GM12801 (cell line): ENCODE results near the gene COMT.

ENCODE experiments used
- TF ChIP-seq, protein P1 (sequence below): IDR thresholded peaks from one replicate; pipeline ENCODE4 v1.5.1; 2011; ENCODE audit warnings: control low read depth; ENCODE audit not compliant: insufficient read length; ENCODE audit errors: extremely low read depth

Gene COMT

DNA sequence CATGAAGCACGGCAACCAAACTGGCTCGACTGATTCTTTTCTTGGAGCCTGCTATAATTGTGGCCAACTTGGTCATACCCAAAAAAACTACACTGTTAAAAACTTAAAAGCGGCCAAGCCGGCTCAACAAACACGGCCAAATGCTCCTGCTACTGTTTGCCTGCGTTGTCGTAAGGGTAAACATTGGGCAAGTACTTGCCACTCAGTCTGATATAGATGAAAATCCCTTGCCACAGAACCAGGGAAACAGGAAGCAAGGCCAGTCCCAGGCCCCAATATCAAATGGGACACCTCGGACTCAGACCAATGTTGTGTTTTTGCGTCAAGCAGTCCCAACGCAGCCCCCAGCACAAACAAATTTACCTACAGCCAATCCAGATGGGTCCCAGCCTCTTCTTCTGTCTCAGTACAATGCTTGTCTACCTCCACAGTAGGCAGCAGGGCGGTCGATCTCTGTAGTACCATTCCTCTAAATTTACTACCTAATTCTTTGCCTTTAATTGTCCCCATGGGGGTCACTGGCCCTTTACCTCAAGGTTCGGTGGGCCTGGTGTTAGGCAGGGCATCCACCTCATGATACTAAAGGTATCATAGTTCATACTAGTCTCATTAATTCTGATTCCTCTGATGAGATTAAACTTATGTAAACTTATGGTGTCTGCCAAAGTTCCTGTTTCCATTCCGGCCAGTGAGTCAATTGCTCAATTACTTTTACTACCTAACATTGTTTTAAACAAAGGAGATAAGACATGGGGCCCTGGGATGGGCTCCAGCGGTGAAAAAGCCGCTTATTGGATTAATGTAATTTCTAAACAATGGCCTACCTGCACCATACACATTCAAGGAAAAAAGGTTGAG, 3.7 kb upstream of the COMT start:
- TF ChIP-seq, protein P1, sequence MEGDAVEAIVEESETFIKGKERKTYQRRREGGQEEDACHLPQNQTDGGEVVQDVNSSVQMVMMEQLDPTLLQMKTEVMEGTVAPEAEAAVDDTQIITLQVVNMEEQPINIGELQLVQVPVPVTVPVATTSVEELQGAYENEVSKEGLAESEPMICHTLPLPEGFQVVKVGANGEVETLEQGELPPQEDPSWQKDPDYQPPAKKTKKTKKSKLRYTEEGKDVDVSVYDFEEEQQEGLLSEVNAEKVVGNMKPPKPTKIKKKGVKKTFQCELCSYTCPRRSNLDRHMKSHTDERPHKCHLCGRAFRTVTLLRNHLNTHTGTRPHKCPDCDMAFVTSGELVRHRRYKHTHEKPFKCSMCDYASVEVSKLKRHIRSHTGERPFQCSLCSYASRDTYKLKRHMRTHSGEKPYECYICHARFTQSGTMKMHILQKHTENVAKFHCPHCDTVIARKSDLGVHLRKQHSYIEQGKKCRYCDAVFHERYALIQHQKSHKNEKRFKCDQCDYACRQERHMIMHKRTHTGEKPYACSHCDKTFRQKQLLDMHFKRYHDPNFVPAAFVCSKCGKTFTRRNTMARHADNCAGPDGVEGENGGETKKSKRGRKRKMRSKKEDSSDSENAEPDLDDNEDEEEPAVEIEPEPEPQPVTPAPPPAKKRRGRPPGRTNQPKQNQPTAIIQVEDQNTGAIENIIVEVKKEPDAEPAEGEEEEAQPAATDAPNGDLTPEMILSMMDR, result no peak

DNA sequence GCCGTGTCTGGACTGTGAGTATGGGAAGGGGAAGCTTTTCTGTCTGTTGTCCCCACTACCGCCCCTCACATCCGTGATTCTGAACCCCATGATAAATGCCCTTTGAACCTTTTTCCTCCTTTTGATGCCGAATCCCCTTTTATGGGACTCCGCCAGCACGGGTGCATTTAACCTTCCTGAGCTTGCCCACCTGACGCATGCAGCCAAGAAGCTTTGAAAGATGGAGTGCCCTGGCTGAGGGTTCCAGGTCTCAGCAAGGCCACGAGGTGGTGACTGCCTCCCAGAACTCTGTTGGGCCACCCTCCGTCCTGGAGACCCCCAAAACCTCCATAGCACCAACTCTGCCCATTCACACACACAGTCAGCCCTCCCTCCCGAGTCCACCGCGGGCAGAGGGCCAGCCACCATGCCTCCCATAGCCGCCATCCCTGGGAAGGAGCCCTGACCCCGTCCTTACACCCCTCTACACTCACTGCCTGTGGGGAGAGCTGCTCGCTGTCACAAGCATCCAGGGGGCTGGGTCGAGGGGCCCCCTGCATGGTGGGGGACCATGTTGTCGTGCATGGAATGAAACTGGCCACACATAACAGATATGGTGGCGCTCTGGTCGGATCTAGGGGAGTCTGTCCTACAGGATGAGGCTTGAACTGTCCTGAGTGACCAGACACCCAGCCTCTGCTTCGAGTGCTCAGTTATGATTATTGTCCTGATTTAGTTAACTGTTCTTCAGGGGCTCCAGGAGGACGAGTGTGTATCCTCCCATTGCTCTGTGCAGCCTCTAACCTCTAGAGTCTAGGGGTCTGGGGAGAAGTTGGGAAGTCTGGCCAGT, 822 bp upstream of the COMT start:
- TF ChIP-seq, protein P1, result no peak

DNA sequence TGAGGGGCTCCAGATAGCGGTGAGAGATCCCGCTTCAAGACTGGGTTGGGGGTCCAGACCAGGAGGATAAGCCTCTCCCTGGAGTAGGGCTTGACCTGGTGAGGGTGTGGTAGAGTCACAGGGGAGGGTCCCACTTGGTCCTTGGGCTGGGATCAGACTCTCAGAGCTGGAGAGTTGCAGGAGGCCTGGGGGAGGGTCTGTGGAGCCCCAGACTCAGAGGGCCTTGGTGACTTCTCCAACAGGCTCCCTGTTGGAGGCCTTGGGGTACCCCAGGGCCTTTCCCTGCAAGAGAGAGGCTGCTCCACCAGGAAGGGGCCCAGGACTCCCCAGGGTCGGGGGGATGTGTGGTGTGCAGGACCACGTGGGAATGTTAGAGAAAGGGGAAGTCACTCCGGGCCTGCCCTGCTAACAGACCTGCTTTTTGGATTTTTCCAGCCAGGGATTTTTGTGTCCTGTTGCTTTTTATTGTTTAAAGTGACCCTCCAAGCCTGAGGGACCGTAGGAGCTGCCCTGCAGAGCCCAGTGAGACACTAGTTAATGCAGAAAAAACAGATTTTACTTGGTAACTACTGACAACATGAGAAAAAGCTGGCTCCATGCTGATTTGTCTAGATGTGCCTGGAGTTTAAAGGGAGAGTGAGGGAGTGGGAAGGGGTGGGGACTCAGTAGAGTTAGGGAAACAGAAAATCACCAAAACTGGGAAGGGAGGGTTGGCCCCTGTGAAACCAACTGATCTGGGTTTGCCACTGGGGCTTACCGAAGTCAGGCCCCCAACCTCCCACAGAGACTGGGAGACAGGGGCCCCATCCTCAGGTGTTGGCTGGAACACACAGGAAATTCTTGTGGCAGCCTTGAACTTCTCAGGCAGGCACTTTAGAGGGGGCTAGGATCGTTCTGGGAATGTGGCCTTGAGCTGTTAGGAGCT, 847 bp downstream of the COMT start:
- TF ChIP-seq, protein P1, result no peak

DNA sequence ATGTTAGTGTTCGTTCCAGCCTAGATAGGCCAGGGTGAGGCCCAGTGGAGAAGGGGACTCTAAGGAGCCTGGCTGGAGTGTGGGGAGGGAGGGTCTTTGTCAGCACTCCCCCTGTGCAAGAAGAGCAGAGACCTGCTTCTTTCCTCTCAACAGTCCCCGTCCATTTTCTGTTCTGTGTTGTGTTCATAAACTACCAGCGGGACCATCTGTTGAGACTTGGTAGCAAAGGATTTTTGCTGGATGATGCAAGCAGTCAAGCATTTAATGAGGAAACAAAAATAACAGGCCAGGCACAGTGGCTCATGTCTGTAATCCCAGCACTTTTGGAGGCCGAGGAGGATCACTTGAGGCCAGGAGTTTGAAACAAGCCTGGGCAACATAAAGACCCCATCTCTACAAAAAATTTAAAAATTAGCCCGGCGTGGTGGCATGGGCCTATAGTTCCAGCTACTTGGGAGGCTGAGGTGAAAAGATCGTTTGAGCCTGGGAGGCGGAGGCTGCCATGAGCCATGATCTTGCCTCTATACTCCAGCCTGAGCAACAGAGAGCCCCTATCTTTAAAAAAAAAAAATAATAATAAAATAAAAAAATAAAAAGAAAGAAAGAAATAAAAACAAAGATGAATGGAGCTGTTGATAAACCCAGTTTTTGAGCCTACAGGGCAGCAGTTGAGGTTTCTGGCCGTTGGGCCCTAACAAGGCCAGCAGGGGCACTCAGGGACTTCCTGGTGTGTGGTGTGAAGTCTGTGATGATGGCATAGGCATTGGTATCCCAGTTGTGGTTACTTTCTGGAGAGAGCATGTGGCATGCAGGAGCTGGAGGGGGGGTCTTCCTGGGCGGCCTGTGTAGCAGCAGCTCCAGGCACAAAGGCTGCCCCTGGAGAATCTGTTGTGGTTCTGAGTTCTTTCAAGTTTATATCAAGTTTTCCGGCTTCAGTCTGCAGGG, 1.8 kb downstream of the COMT start:
- TF ChIP-seq, protein P1, result no peak

DNA sequence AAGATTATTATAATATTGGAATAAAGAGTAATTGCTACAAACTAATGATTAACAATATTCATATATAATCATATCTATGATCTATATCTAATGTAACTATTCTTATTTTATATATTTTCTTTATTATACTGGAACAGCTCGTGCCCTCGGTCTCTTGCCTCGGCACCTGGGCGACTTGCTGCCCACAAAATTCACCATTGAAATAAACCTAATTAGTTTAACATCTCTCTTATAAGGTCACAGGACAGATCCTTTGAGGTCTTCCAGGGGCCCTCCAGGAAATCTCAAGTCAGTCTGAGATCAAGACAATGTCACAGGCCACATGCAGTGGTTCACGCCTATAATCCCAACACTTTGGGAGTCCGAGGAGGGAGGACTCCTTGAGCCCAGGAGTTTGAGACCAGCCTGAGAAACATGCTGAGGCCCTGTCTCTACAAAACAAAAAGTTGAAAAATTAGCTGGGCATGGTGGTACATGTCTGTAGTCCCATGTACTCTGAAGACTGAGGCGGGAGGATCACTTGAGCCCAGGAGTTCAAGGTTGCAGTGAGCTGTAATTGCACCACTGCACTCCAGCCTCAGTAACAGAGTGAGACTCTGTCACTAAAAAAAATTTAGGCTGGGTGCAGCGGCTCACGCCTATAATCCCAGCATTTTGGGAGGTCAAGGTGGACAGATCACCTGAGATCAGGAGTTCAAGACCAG, 6.6 kb downstream of the COMT start:
- TF ChIP-seq, protein P1, result no peak

DNA sequence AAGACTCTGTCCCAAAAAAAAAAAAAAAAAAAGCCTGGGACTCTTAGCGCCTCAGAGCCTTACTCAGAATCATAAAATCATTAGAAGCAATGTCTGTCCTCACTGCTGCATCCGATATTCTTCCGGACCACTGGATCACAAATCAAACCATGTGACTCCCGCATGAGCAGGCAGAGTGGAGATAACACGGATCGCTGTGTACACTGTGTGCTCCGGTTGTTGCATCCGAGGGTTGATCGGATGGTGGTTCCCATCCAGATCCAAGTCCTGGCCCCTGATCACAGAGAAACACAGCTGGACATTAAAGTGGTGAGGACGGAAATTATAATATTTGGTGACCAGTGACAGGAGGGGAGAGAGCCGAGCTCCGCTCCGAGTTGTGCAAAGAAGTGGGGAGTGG, 9.8 kb downstream of the COMT start:
- TF ChIP-seq, protein P1, result no peak
